ENCODE results near the gene RNF145. TPM values are rescaled to one million over a fixed set of nuclear protein-coding genes. Genes with fewer than 3 reads are reported as not detected.

The RNF145 gene
- total RNA-seq, 1 donor from 2014 or later, result 221 TPM

DNA sequence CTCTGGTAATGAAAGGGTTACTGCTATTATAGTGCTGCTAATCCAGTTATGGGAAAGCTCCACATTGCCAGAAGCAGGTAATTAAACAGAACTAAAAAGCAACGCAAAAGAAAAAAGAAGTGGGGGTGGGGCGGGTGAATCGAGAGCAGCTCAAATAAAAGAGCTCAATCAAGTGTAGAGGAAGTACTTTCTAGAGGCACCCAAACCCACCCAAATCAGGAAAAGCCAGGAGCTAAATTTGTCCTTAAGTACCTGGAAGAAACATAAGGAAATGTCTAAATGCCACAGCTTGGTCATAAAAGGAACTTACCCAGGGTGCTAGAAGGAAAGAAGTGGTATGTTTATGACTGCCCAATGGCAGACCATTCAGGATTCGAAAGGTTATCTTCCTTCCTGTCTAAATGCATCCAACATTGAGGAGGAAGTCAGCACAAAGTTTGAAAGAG is 2.4 kb upstream of the RNF145 start:
- H3K27ac ChIP-seq, result peak overlapping the region; percentile 19
- no peaks in the 10 kb centered on the region for H3K36me3 ChIP-seq
- H3K4me3 ChIP-seq, result no peak overlapping the region
- ATAC-seq (peak; percentile 4 to 25), DNase-seq (peak; percentile 52)
- TF ChIP-seq, protein P1, sequence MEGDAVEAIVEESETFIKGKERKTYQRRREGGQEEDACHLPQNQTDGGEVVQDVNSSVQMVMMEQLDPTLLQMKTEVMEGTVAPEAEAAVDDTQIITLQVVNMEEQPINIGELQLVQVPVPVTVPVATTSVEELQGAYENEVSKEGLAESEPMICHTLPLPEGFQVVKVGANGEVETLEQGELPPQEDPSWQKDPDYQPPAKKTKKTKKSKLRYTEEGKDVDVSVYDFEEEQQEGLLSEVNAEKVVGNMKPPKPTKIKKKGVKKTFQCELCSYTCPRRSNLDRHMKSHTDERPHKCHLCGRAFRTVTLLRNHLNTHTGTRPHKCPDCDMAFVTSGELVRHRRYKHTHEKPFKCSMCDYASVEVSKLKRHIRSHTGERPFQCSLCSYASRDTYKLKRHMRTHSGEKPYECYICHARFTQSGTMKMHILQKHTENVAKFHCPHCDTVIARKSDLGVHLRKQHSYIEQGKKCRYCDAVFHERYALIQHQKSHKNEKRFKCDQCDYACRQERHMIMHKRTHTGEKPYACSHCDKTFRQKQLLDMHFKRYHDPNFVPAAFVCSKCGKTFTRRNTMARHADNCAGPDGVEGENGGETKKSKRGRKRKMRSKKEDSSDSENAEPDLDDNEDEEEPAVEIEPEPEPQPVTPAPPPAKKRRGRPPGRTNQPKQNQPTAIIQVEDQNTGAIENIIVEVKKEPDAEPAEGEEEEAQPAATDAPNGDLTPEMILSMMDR (IDR thresholded peaks at IDR 0.05), result no peak
- H3K9me3 ChIP-seq, result no peaks in the 10 kb centered on the region
- peaks cover 23% of the 10 kb centered on the region for H3K4me1 ChIP-seq
- H3K27me3 ChIP-seq (ENCODE audit: low read depth), result no peaks in the 10 kb centered on the region
- intact Hi-C loops (cut with DNase I), result loop anchor here (10.0 kb wide), 1 partner anchor 53 kb away; the partner anchor contains the start of gene UBLCP1

DNA sequence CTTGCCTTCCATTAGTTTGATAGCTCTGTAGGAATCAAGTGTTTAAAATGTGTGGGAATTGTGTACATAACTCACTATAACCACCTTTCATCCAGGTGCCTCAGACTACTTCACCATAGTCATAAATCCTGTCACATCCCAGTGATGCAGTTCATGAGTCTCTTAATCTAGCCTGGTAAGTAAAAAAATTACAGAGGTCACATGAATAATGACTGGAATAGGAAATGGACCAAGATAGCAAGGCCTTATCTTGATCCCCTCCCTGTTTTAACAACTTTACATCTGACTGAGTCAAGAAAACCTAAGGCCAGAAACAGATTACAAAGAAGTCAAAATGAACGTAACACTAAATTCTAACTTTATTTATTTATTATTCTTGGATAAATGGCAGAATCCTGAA is 1.5 kb upstream of the RNF145 start:
- no peaks in the 10 kb centered on the region for H3K27me3 ChIP-seq (ENCODE audit: low read depth)
- H3K4me1 ChIP-seq, result peaks cover 32% of the 10 kb centered on the region
- H3K9me3 ChIP-seq, result no peaks in the 10 kb centered on the region
- no peak for ATAC-seq
- H3K4me3 ChIP-seq, result peak overlapping the region; percentile 84
- intact Hi-C loops (cut with DNase I), result loop anchor here (10.0 kb wide), 1 partner anchor 54 kb away; the partner anchor contains the start of gene UBLCP1
- no peak for DNase-seq
- no peaks in the 10 kb centered on the region for H3K36me3 ChIP-seq
- peak overlapping the region; percentile 19 for H3K27ac ChIP-seq
- TF ChIP-seq, protein P1 (IDR thresholded peaks at IDR 0.05), result no peak

DNA sequence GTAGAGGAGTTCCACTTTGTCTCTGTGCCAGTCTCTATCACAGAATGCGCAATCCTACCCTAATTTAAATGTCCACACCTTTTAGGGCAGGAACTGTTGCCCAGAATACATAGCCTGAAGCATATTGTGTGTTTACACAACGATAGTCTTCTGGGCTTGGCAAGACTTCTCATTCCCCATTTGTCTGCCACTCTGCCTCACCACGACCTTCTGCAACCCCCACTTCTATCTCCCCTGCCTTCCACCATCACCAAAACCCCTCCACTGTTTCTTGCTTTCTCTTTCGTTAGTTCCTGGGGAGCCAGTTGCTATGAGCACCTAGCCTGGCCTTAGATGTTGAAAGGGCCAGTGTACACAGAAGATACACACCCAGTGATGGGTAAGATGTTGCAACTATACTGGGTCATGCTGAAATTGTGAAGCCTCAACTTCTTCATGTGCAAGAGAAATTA is 883 bp upstream of the RNF145 start:
- TF ChIP-seq, protein P1 (IDR thresholded peaks at IDR 0.05), result no peak
- no peaks in the 10 kb centered on the region for H3K9me3 ChIP-seq
- H3K36me3 ChIP-seq, result no peaks in the 10 kb centered on the region
- intact Hi-C loops (cut with DNase I), result loop anchor here (10.0 kb wide), 1 partner anchor 55 kb away; the partner anchor contains the start of gene UBLCP1
- peaks cover 38% of the 10 kb centered on the region for H3K4me1 ChIP-seq
- no peaks in the 10 kb centered on the region for H3K27me3 ChIP-seq (ENCODE audit: low read depth)
- ATAC-seq, result peak; percentile 27 to 42
- H3K4me3 ChIP-seq, result peak overlapping the region; percentile 84
- DNase-seq, result no peak
- peak overlapping the region; percentile 93 for H3K27ac ChIP-seq

DNA sequence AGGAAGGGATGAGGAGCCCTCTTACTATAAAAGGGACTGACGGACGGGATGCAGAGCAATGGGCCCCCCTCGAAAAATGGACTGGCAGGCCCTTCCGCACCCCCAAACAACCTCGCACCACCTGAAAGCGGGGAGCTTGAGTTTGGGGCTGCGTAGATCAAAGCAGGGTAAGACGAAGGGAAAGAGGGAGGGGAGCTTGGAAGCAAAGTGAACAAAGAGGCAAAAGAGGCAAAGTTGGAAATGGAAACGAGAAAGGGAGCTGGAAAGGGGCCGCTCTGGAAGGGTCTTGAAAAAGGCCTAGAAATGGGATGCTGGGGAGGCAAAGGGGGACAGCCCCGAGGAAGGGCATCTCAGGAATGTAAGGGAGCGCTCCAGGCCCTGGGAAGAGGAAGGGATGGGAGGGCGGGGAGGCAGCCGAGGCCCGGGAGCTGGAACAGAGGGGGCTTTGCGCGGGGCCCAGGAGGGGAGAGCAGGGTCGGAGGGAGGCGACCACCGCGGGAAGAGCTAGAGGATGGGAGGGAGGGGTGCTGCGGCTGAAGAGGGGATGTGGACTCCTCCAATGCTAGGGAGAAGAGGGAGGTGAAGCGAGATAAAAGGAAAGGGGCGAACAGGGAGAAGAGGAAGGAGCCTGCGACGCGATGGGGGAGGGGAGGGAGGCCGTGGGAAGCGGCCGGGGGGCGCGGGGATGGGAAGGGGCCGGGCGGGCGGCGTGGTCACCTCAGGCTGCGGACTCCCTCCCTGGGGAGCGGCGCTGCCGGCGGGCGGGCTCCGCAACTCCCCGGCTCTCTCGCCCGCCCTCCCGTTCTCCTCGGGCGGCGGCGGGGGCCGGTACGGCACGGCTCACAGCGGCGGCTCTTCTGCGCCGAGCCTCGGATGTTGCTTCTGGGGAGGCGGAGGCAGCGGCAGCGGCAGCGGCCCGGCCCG is 577 bp downstream of the RNF145 start:
- intact Hi-C loops (cut with DNase I), result no loop called here
- peak overlapping the region; percentile 93 for H3K27ac ChIP-seq
- H3K4me3 ChIP-seq, result peak overlapping the region; percentile 84
- ATAC-seq, result peak; percentile 17 to 23
- H3K9me3 ChIP-seq, result no peaks in the 10 kb centered on the region
- H3K36me3 ChIP-seq, result no peaks in the 10 kb centered on the region
- H3K4me1 ChIP-seq, result peaks cover 52% of the 10 kb centered on the region
- DNase-seq, result peak; percentile 65
- TF ChIP-seq, protein P1 (IDR thresholded peaks at IDR 0.05), result no peak
- H3K27me3 ChIP-seq (ENCODE audit: low read depth), result no peaks in the 10 kb centered on the region

DNA sequence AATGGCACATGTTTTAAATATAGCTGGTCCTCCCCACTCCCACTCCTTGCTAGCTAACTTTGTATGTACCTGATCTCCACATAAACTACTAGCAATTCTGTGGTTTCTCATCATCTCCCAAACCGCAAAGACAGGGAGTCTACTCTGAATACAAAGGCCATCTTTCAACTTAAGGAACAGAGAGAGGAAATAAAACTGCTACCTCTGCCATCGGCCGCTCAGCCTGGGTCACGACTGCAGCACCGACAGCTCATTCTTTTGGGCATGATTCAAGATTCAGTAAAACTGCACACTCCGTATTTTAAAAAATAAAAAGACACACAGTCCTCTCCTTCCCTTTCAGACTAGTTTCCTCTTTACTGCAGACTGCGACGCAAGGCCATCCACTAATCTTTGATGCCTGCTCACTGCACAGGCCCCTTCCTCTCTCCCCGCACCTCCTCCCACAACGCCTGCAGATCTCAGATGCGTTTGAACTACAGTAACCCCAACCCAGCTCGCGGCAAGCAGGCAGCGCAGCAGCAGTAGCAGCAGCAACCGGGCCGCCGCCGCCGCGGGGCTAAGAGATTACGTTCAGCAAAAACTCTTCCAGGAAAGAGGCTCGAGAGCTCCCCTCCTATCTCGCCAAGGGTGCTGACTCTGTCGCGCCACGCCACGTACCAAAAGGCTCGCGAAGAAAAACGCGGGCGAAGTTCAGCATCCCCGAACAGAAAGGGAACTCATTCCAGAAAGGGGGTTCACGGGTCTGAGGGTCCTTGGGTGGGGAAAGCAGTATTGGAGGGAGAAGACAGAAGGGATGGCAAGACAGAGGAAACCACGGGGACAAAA is 1.5 kb downstream of the RNF145 start:
- Histone ChIP-seq H3K27me3 (ENCODE audit: low read depth) (no peaks in the 10 kb centered on the region), H3K36me3 (no peaks in the 10 kb centered on the region), H3K27ac (peak overlapping the region; percentile 93), H3K4me1 (peaks cover 61% of the 10 kb centered on the region), H3K4me3 (peak overlapping the region; percentile 84), H3K9me3 (no peaks in the 10 kb centered on the region)
- TF ChIP-seq, protein P1 (IDR thresholded peaks at IDR 0.05), result no peak
- intact Hi-C loops (cut with DNase I), result no loop called here
- DNase-seq (peak; percentile 86), ATAC-seq (peak; percentile 67 to 68)
